PC-3 (cell line): ENCODE measurements around the gene PLPP3. TPM values are rescaled to one million over a fixed set of nuclear protein-coding genes. Genes with fewer than 3 reads are reported as not detected.
A peak's percentile ranks its signal among the peaks of the same experiment; 100 is the strongest.

Experiments
- ATAC-seq: fragments of 200-7000 bp; cut with Tn5 transposase; 2 replicates; pipeline ENCODE4 v1.9.1; 2020; ENCODE audit warnings: mild to moderate bottlenecking, moderate library complexity
- BruUV-seq: library from RNA; stranded (reverse); fragments of 400-500 nt; replicated peaks from 2 replicates; lab custom pipeline; 2021; lab: Mats Ljungman, UMichigan
- CTCF ChIA-PET: fragments of 300-600 bp; sonication (Branson Sonifier 250); formaldehyde crosslinking; loops from one replicate; lab custom pipeline; 2022; ENCODE audit warnings: antibody characterized with exemption; lab: Charles Lee
- POLR2A ChIA-PET: fragments of 300-600 bp; sonication (Branson Sonifier 250); formaldehyde crosslinking; loops from one replicate; lab custom pipeline; 2022; ENCODE audit warnings: antibody characterized with exemption; ENCODE audit not compliant: unreplicated experiment; lab: Charles Lee
- DNase-seq: peaks from one replicate; pipeline ENCODE4 v3.0.0-alpha.2; 2015
- H2AFZ ChIP-seq: fragments of 300-600 bp; sonication (generic); 2 replicates; pipeline ENCODE4 v1.6.0; 2016; ENCODE audit warnings: antibody characterized with exemption, low read length
- H3F3A ChIP-seq: fragments of 300-600 bp; sonication (generic); one replicate; pipeline ENCODE4 v1.6.0; 2017; ENCODE audit warnings: antibody characterized with exemption, low read length, control low read depth, mild to moderate bottlenecking; ENCODE audit not compliant: unreplicated experiment
- H3K27ac ChIP-seq: fragments of 300-600 bp; sonication (generic); 2 replicates; pipeline ENCODE4 v1.5.1; 2016; ENCODE audit warnings: mild to moderate bottlenecking, low read length
- H3K27me3 ChIP-seq: fragments of 300-600 bp; sonication (generic); 2 replicates; pipeline ENCODE4 v1.6.1; 2016; ENCODE audit warnings: low read length, mixed read lengths
- H3K36me3 ChIP-seq: fragments of 300-600 bp; sonication (generic); 2 replicates; pipeline ENCODE4 v1.6.1; 2016; ENCODE audit warnings: low read depth, mixed run types, low read length, mixed read lengths
- H3K4me1 ChIP-seq: fragments of 300-600 bp; sonication (generic); 2 replicates; pipeline ENCODE4 v1.5.1; 2016; ENCODE audit warnings: low read length; ENCODE audit not compliant: insufficient read depth
- H3K4me2 ChIP-seq: fragments of 300-600 bp; sonication (generic); 2 replicates; pipeline ENCODE4 v1.6.0; 2016; ENCODE audit warnings: low read length
- H3K4me3 ChIP-seq: fragments of 300-600 bp; sonication (generic); 2 replicates; pipeline ENCODE4 v1.5.1; 2016; ENCODE audit warnings: mild to moderate bottlenecking, low read length, mixed read lengths
- H3K79me2 ChIP-seq: fragments of 300-600 bp; sonication (generic); 2 replicates; pipeline ENCODE4 v1.6.1; 2017; ENCODE audit warnings: low read length, mixed read lengths
- H3K9ac ChIP-seq: fragments of 300-600 bp; sonication (generic); 2 replicates; pipeline ENCODE4 v1.6.0; 2016; ENCODE audit warnings: mild to moderate bottlenecking, low read length
- H3K9me2 ChIP-seq: fragments of 300-600 bp; sonication (generic); replicated peaks from 2 replicates; pipeline ENCODE4 v1.6.1; 2016; ENCODE audit warnings: mixed run types, low read length, mixed read lengths
- H3K9me3 ChIP-seq: fragments of 300-600 bp; sonication (generic); 2 replicates; pipeline ENCODE4 v1.6.1; 2016; ENCODE audit warnings: low read length, mixed read lengths
- H4K20me1 ChIP-seq: fragments of 300-600 bp; sonication (generic); 2 replicates; pipeline ENCODE4 v1.6.1; 2016; ENCODE audit warnings: low read length, mixed read lengths
- EZH2 ChIP-seq: fragments of 300-600 bp; sonication (generic); IDR thresholded peaks from one replicate; pipeline ENCODE4 v1.6.1; 2017; ENCODE audit warnings: antibody characterized with exemption, mild to moderate bottlenecking, low read length; ENCODE audit not compliant: unreplicated experiment
- EZH2phosphoT487 ChIP-seq: fragments of 300-600 bp; sonication (generic); IDR thresholded peaks from 2 replicates; pipeline ENCODE4 v1.6.1; 2018; ENCODE audit warnings: mild to moderate bottlenecking, antibody characterized with exemption, low read length, borderline replicate concordance
- intact Hi-C: fragments of 100-400 bp; cut with micrococcal nuclease; formaldehyde crosslinking; loops from 2 replicates; pipeline ENCODE4 v1.9.0; 2023
- total RNA-seq: library from RNA; depleted of rRNA; stranded (reverse); fragments of >200 nt; gene quantifications from 2 replicates; pipeline ENCODE4 v1.2.3, GENCODE V29; 2014
- TF ChIP-seq, protein P1 (sequence below): fragments of 300-600 bp; sonication (generic); conservative IDR thresholded peaks from 2 replicates; pipeline ENCODE4 v1.5.1; 2017; ENCODE audit warnings: antibody characterized with exemption, low read depth, mild to moderate bottlenecking, low read length

Gene PLPP3
- total RNA-seq, 1 experiment from 2014 or later = 41.0 TPM

DNA sequence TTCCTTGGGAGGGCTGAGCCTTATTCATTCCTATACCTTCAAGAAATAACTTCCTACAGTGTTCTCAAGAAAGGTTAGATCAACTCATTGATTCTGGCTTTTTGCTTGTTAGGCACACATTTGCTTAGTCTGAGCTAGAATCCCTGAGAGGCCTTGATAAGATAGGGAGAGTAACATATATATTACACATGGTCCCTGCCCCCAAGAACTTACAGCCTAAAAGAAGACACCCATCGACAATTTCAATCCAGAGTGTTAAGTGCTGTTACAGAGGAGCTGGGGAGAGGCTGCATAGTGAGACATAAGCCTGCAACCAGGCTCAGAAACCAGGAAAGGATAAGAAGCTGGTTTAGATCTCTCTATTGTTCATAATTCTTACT, 68.7 kb downstream of the PLPP3 start:
- no peak overlapping the region for H3K27ac ChIP-seq
- intact Hi-C loops = no loop called here
- H3K4me2 ChIP-seq = no peak overlapping the region
- H3K79me2 ChIP-seq = peaks cover 4% of the 10 kb centered on the region; the same call in 1 of the 2 replicates
- CTCF ChIA-PET = no interaction called here
- H3K27me3 ChIP-seq = no peaks in the 10 kb centered on the region
- TF ChIP-seq EZH2phosphoT487 = no peak
- TF ChIP-seq EZH2 = no peak
- TF ChIP-seq, protein P1, sequence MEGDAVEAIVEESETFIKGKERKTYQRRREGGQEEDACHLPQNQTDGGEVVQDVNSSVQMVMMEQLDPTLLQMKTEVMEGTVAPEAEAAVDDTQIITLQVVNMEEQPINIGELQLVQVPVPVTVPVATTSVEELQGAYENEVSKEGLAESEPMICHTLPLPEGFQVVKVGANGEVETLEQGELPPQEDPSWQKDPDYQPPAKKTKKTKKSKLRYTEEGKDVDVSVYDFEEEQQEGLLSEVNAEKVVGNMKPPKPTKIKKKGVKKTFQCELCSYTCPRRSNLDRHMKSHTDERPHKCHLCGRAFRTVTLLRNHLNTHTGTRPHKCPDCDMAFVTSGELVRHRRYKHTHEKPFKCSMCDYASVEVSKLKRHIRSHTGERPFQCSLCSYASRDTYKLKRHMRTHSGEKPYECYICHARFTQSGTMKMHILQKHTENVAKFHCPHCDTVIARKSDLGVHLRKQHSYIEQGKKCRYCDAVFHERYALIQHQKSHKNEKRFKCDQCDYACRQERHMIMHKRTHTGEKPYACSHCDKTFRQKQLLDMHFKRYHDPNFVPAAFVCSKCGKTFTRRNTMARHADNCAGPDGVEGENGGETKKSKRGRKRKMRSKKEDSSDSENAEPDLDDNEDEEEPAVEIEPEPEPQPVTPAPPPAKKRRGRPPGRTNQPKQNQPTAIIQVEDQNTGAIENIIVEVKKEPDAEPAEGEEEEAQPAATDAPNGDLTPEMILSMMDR = no peak
- no peaks in the 10 kb centered on the region for H4K20me1 ChIP-seq
- no peak overlapping the region for H3K4me3 ChIP-seq
- H2AFZ ChIP-seq = no peak overlapping the region
- POLR2A ChIA-PET = no interaction called here
- BruUV-seq = TSS peak; percentile 14
- no peaks in the 10 kb centered on the region for H3K9me2 ChIP-seq
- ATAC-seq (no peak), DNase-seq (no peak)
- H3K9me3 ChIP-seq = no peaks in the 10 kb centered on the region
- peaks cover 3% of the 10 kb centered on the region; the same call in 1 of the 2 replicates for H3K4me1 ChIP-seq
- no peak overlapping the region for H3K9ac ChIP-seq
- peaks cover 63% of the 10 kb centered on the region for H3K36me3 ChIP-seq
- no peaks in the 10 kb centered on the region for H3F3A ChIP-seq

DNA sequence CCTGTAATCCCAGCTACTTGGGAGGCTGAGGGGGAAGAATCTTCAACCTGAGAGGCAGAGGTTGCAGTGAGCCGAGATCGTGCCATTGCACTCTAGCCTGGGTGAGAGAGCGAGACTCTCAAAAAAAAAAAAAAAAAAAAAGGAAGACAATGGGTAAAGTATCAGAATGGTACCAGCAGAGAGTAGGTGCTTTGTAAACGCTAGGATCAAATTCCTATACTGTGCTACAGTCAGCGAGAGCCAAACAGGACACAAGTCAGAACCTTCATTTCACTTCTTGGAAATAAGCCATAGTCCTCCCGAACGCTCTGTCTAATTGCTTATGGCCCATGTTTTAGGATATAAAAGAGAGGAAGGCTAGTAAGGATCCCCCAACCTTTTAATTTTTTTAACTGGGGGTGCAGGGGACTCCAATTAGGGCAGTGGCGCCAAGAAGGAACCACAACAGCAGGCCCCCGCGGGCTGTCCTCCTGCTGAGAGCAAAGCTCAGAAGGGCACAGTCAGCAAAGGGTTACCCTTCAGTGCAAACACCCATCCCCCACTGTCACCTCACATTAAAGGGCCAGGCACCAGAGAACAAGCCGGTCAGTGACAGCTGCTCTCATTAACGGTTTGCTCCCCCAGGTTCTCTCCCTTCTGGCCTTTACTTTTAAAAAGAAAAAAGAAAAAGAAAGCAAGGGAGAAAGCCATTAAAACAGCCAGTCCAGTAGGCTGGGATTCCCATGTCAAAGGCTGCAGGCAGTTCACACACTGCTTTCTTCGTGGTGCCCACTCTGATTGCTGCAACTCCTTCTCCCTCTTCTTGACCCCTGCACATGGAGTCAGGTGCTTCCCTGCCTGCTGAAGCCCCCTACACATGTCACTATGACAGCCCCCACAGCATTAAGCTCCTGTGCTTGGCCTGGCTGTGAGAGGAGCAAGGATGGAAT, 69.4 kb downstream of the PLPP3 start:
- ChIA-PET POLR2A (no interaction called here), CTCF (no interaction called here)
- H3F3A ChIP-seq = no peaks in the 10 kb centered on the region
- H4K20me1 ChIP-seq = no peaks in the 10 kb centered on the region
- H3K27ac ChIP-seq = no peak overlapping the region
- no peaks in the 10 kb centered on the region for H3K9me2 ChIP-seq
- ATAC-seq (no peak), DNase-seq (no peak)
- H3K9ac ChIP-seq = no peak overlapping the region
- H3K4me3 ChIP-seq = no peak overlapping the region
- intact Hi-C loops = no loop called here
- peaks cover 3% of the 10 kb centered on the region; the same call in 1 of the 2 replicates for H3K4me1 ChIP-seq
- no peak for TF ChIP-seq EZH2
- no peak for TF ChIP-seq EZH2phosphoT487
- TF ChIP-seq, protein P1 = no peak
- H3K4me2 ChIP-seq = no peak overlapping the region
- no peaks in the 10 kb centered on the region for H3K27me3 ChIP-seq
- H3K9me3 ChIP-seq = no peaks in the 10 kb centered on the region
- H3K36me3 ChIP-seq = peaks cover 66% of the 10 kb centered on the region
- no peak overlapping the region for H2AFZ ChIP-seq
- H3K79me2 ChIP-seq = no peaks in the 10 kb centered on the region
- no TSS peak for BruUV-seq

DNA sequence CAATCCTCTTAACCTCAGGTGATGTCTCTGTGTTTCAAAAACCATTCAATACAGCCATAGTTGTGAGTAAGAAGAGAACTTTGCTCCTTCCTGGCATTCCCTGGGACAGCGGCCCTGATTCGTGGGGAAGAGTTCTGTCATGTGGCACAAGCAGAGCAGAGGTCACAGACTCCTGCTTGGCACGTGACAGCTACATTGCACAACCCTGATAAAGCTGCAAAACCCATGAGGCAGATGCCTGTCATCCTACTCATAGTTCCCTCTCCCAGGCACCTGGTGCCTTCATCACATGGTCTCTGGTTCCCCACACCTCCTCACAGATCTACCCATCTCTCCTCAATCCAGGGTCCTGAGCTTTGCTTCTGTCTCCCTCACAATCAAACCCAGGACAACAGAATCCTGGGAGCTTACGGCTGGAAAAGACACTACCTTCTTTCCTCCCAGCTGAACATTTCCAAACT, 70.8 kb downstream of the PLPP3 start:
- intact Hi-C loops = no loop called here
- no peaks in the 10 kb centered on the region for H3K9me2 ChIP-seq
- no TSS peak for BruUV-seq
- ATAC-seq = no peak
- H4K20me1 ChIP-seq = no peaks in the 10 kb centered on the region
- no peak overlapping the region for H3K4me2 ChIP-seq
- H3K27ac ChIP-seq = no peak overlapping the region
- H3K36me3 ChIP-seq = peaks cover 78% of the 10 kb centered on the region
- no peak overlapping the region for H2AFZ ChIP-seq
- no peaks in the 10 kb centered on the region for H3F3A ChIP-seq
- DNase-seq = peak; percentile 38
- ChIA-PET POLR2A (no interaction called here), CTCF (no interaction called here)
- H3K79me2 ChIP-seq = no peaks in the 10 kb centered on the region
- H3K4me3 ChIP-seq = no peak overlapping the region
- H3K9me3 ChIP-seq = no peaks in the 10 kb centered on the region
- no peak for TF ChIP-seq EZH2phosphoT487
- TF ChIP-seq, protein P1 = no peak
- TF ChIP-seq EZH2 = no peak
- H3K4me1 ChIP-seq = peaks cover 3% of the 10 kb centered on the region; the same call in 1 of the 2 replicates
- H3K27me3 ChIP-seq = no peaks in the 10 kb centered on the region
- no peak overlapping the region for H3K9ac ChIP-seq
